Activated CD4-positive, alpha-beta T cell treated with anti-CD3 and anti-CD28 coated beads, Interleukin-10, Interleukin-2, amounts not matched to agents 100 ng/mL and 50 ng/mL, durations not matched to agents 16 hours and 8 hours (primary cell): ENCODE data around the gene NDUFAF2.
"Not testable (repeated sequence)": the region's sequence is repeated elsewhere in the genome, so short reads cannot be mapped to it uniquely, and the experiment has no call there.

ENCODE experiments used
- DNase-seq: peaks from one replicate; pipeline ENCODE4 v3.0.0-alpha.2; 2020

NDUFAF2 gene

GRCh38 chr5:61052882-61053281, 107.9 kb downstream of the NDUFAF2 start:
- DNase-seq, result peak; percentile 2

DNA sequence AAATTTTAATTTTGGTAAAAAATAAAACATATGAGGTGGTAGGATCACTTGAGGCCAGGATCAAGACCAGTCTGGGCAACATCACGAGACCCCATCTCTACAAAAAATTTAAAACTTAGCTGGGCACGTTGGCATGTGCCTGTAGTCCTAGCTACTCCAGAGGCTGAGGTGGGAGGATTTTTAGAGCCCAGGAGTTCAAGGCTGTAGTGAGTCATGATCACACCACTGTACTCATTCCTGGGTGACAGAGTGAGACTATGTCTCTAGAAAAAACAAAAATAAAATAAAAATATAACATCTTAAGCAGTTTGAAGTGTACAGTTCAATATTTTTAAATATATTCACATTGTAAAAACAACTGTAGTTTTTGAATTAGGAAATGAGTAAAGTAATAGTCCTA, 108.9 kb downstream of the NDUFAF2 start:
- DNase-seq, result no peak

- peak; percentile 33 for DNase-seq
These were observed 110.5 kb downstream of the NDUFAF2 start for GRCh38 chr5:61055434-61056006.

DNA sequence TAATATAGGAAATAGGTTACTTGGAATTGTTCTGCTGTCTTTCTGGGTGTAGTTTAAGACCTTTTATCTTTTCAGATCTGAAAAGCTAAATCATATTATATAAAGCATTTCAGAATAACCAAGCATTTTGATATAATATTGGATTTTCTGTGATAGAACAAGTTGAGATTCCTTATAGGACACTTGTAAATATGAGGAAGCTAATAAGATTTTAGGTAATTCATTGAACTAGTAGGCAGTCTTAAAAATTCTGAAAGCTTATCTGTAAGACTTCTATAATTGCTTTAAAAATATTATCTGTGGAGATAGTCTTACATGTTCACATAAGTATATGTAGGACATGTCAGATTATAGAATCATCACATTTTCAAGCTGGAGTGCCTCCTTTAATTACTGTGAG, 114.5 kb downstream of the NDUFAF2 start:
- no peak for DNase-seq

DNA sequence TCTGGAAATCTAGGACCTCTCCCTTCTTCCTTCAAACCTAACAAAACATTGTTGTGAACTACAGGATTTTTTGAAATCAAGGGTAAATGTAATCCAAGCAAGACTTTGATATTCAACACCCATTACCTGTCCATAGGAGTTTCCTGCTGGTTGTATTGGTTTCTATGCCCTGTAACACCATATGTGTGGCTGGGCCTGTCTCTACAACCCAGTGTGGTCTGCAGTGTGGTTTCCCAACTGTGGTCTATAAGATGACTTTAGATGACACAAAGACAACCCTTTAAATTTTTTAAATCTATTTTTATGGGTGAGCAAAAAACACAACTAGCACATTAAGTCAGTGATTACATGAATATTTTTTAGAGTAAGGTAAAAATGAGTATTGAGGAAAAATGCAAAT, 124.1 kb downstream of the NDUFAF2 start:
- DNase-seq, result peak; percentile 15

- DNase-seq, result no peak
These were observed 126.5 kb downstream of the NDUFAF2 start for GRCh38 chr5:61071526-61071925.

- no peak for DNase-seq
These were observed 131.6 kb downstream of the NDUFAF2 start for GRCh38 chr5:61076626-61077025.

- DNase-seq, result no peak
These were observed 136.7 kb downstream of the NDUFAF2 start for GRCh38 chr5:61081741-61082140.

GRCh38 chr5:61082516-61083280, 137.7 kb downstream of the NDUFAF2 start:
- peak; percentile 2 for DNase-seq

DNA sequence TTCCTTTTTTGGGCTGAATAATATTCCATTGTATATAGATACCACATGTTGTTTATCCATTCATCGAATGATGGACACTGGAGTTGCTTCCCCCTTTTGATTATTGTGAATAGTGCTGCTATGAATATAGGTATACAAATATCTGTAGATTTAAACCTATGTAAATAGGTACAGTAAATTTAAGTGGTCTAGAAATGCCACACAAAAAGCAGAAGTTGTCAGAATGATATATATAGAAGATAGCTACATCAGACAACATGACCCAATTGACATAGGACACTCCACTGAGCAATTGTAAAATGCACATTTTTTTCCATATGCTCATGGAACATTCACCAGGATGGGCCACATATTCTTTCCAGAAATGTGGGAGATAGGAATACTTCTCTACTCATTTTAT, 139.7 kb downstream of the NDUFAF2 start:
- DNase-seq, result no peak

DNA sequence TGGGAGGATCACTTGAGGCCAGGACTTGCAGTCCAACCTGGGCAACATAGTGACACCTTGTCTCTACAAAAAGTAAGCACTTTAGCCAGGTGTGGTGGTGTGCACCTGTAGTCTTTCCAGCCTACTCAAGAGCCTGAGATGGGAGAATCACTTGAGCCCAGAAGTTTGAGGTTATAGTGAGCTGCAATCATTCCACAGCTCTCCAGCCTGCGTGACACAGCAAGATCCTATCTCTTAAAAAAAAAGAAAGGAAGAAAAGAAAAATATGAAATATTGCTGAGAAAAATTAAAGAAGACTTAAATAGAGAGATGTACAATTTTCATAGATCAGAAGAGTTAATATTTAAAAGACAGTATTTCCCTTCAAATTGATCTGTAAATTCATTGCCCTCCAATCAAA, 140.9 kb downstream of the NDUFAF2 start:
- no peak for DNase-seq

DNA sequence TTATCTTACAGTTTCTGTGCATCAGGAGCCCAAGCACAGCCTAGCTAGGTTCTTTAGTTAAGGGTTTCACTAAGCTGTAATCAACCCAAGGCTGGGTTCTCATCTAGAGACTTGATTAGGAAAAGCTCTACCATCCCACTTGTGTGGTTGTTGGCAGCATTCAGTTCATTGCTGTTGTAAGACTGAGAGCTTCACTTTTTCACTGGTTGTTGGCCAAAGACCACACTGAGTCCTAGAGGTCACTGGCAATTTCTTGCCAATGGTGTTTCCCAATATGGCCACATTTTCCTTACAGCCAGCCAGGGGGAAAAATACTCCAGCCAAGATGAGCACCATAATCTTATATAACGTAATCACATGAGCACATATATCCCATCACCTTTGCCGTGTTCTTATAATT, 142.9 kb downstream of the NDUFAF2 start:
- DNase-seq, result no peak

- DNase-seq, result no peak
These were observed 144.3 kb downstream of the NDUFAF2 start for GRCh38 chr5:61089351-61089750.

DNA sequence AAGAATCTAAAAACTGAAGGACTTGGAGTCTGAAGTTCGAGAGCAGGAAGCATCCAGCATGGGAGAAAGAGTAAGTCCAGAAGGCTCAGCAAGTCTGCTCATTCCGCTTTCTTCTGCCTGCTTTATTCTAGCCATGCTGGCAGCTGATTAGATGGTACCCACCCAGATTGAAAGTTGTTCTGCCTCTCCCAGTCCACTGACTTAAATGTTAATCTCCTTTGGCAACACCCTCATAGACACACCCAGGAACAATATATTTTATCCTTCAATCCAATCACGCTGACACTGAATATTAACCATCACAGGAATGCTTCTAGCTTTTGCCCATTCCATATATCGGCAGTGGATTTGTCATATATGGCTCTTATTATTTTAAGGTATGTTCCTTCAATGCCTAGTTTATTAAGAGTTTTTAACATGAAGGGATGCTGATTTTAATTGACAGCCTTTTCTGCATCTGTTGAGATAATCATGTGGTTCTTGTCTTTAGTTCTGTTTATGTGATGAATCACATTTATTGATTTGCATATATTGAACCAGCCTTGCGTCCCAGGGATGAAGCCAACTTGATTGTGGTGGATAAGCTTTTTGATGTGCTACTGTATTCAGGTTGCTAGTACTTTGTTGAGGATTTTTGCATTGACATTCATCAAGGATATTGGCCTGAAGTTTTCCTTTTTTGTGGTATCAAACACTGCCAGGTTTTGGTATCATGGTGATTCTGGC, 148.2 kb downstream of the NDUFAF2 start:
- not testable (repeated sequence) for DNase-seq

DNA sequence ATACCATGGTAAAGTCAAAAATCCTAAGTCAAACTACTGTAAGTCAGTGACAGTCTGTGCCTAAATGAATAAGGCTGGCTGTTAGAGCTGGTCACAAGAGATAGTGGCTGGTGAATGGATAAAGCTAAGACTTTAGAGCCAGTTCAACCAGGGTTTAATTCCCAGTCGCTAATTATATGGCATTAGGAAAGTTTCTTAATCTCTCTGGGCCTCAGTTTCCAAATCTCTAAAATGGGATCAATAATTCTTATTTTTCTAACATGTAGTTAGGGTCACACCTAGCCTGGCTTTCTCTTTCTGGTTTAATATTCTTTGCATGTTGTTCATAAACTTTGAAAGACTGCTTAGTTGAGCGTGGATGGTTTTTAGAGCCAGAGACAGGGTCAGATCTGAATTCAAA, 152.5 kb downstream of the NDUFAF2 start:
- no peak for DNase-seq

- DNase-seq, result no peak
These were observed 153.4 kb downstream of the NDUFAF2 start for GRCh38 chr5:61098251-61098995.

GRCh38 chr5:61100437-61100836, 155.4 kb downstream of the NDUFAF2 start:
- no peak for DNase-seq

GRCh38 chr5:61114441-61114840, 169.4 kb downstream of the NDUFAF2 start:
- DNase-seq, result no peak

- no peak for DNase-seq
These were observed 171.0 kb downstream of the NDUFAF2 start for GRCh38 chr5:61115968-61116367.

DNA sequence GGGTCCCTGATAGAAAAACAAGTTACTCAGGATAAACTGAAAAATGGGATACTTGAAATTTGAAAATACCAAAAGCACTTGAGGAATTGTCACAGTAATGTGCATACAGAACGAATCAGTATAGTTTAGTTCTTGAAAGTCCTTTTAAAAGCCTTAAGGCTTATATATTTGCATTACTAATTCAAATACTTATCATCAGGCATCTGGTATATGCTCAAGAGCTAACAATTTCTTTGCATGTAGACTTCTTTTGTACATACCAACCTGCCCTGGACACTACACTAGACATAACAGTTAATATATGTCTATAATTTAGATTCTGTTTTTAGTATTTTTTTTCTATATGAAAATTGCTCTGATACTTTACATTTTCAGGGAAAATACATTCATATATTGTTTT, 174.1 kb downstream of the NDUFAF2 start:
- no peak for DNase-seq

DNA sequence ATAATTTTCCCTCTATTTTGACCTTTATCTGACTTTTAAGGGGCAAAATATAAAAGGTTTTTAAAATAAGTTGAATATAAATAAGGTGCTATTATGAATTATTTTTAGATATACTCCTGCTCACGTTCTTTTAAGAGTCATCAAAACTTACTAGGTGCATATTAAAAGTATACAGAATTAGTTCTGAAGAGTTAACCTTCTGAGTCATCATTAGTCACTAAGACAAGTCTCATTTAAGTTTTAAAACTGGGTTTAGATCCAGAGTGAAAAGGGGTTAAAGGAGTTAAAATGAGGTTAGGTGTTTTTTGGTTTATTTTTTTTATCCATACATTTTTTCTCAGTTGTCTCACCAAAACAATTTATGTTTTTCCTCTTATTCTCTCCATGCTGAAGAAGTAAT, 175.5 kb downstream of the NDUFAF2 start:
- no peak for DNase-seq

- DNase-seq, result no peak
These were observed 178.1 kb downstream of the NDUFAF2 start for GRCh38 chr5:61123145-61123544.

DNA sequence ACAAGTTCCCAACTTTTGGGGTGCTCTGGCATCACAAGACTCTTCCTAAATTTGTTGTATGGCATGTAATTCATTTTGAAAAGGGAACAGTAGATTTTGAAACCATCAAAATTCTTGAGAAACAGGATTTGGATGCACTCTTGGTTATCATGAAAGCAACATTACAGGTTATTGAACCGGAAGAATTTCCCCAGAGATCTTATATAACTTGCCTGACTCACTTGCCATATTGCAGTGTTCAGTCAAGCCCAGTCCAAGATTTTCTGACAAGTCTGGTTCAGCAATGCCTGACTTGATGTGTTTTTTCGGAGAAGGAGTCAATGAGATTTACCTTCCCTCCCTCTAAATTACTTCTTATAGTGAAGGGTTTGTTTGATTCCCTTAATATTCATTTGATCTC, 185.3 kb downstream of the NDUFAF2 start:
- DNase-seq, result no peak
